C4-2B (cell line): Measurements from ENCODE around the gene MEF2C.

ENCODE experiments used
- H3K27ac ChIP-seq: fragments of 450-650 bp; 2 replicates; pipeline ENCODE4 v1.5.1; 2017
- ZFX ChIP-seq: fragments of 450-650 bp; IDR thresholded peaks from 2 replicates; pipeline ENCODE4 v1.6.1; 2017
- TF ChIP-seq, protein P1 (sequence below): fragments of 450-650 bp; conservative IDR thresholded peaks from 2 replicates; pipeline ENCODE4 v1.5.1; 2017; ENCODE audit warnings: mild to moderate bottlenecking

Gene MEF2C

GRCh38 chr5:88786789-88787188 lies 96.2 kb downstream of the MEF2C start:
- no peak overlapping the region for H3K27ac ChIP-seq

DNA sequence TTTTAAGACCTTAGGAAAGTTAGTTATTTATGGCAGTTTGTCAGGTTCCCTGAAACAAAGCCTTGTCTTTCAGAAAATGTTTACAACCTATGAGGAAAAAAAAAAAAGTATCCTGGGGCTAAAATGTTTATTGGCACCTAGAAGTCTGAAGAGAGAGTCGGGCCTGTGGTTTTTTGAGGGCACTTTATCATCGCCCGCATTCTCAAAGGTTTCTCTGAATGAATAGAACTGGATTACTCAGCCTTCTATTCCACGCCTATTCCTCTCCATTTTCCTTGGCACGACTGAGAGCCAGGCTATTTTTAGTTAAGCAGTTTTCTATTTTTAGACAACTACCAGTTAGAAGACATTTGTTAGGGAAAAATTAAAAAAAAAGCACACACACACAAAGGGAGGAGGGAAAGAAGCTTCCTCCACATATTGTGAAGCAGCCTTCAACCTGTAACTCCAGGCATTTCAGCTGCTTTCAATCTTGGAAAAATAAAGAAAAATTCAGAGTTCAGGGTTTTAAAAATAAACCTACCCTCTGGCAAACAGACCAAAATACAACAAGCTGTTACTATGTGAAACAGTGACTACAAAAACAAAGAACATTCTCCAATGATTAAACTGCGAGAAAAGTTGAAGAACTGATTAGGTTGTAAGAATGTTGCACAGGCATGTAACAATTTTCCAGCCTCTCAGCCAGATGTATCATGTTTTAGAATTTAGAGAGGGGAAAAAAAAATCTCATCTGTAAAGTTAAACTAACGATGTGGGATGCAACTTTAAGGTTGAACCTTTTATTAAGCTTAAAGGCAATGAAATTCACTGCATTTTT lies 97.0 kb downstream of the MEF2C start:
- no peak overlapping the region for H3K27ac ChIP-seq
- TF ChIP-seq, protein P1, sequence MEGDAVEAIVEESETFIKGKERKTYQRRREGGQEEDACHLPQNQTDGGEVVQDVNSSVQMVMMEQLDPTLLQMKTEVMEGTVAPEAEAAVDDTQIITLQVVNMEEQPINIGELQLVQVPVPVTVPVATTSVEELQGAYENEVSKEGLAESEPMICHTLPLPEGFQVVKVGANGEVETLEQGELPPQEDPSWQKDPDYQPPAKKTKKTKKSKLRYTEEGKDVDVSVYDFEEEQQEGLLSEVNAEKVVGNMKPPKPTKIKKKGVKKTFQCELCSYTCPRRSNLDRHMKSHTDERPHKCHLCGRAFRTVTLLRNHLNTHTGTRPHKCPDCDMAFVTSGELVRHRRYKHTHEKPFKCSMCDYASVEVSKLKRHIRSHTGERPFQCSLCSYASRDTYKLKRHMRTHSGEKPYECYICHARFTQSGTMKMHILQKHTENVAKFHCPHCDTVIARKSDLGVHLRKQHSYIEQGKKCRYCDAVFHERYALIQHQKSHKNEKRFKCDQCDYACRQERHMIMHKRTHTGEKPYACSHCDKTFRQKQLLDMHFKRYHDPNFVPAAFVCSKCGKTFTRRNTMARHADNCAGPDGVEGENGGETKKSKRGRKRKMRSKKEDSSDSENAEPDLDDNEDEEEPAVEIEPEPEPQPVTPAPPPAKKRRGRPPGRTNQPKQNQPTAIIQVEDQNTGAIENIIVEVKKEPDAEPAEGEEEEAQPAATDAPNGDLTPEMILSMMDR = no peak
- TF ChIP-seq ZFX = no peak

More at GRCh38 chr5:88786789-88787188, 96.2 kb downstream of the MEF2C start:
- TF ChIP-seq ZFX = no peak
- TF ChIP-seq, protein P1 = no peak

DNA sequence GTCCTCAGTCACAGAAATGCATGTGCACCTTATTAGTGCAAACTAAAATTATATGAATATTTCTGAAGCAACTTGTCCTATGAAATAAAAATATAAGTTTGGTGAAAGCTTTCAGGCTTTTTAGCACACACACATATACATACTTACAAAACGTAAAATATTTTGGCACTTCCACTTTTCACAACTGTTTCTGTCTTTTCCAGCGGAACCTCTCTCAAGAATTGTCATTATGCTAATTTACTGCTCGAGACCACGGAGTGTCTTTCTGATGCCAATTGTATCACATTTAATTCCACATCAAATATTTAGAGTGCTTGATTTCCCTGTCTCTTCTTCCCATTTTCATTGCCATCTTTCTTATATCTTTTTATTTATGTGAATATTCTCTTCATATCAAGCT lies 100.4 kb downstream of the MEF2C start:
- no peak overlapping the region for H3K27ac ChIP-seq
- TF ChIP-seq, protein P1 = no peak
- TF ChIP-seq ZFX = no peak

- TF ChIP-seq, protein P1 = no peak
- TF ChIP-seq ZFX = no peak
- H3K27ac ChIP-seq = no peak overlapping the region
Observed at GRCh38 chr5:88780736-88781135, 102.2 kb downstream of the MEF2C start.

GRCh38 chr5:88778736-88779135 lies 104.2 kb downstream of the MEF2C start:
- no peak overlapping the region for H3K27ac ChIP-seq
- no peak for TF ChIP-seq ZFX
- TF ChIP-seq, protein P1 = no peak

DNA sequence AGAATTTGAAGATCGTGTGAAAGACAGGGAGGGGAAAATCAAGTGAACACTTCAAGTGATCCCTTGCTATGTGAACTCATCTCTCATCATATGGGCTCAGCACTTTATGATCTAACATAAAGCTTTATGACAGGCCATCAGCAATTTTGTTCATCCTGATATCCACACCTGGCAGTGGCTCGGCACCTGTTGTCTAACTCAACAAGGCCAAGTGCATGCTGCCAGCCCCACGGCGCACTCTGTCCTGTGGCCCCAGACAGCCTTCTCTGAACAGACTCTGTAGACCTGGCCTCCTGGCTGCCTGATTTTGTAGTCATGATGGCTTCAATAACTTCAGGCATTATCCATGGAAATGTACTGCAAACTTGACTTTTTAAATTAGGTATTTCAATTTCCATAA lies 106.3 kb downstream of the MEF2C start:
- H3K27ac ChIP-seq = no peak overlapping the region
- TF ChIP-seq, protein P1 = no peak
- no peak for TF ChIP-seq ZFX

- TF ChIP-seq, protein P1 = no peak
- TF ChIP-seq ZFX = no peak
- no peak overlapping the region for H3K27ac ChIP-seq
Observed at GRCh38 chr5:88772831-88773230, 110.2 kb downstream of the MEF2C start.
